Spleen (tissue), 11 donors: ENCODE data around the gene FNDC3A. TPM values are rescaled to one million over a fixed set of nuclear protein-coding genes. Genes with fewer than 3 reads are reported as not detected.
A peak's percentile ranks its signal among the peaks of the same experiment; 100 is the strongest.
"Not testable (repeated sequence)": the region's sequence is repeated elsewhere in the genome, so short reads cannot be mapped to it uniquely, and the experiment has no call there.

ENCODE experiments used
- DNase-seq: peaks from one replicate; pipeline ENCODE4 v3.0.0-alpha.2; 2020
- H3K27ac ChIP-seq, 8 donors: fragments of 200-600 bp; sonication (generic) in 7 of 8; 1 replicate in 4 of 8; 2 replicates in 4 of 8; pipeline versions ENCODE4 v1.5.0 to v1.8.0; 2016 to 2021; ENCODE audit warnings: inconsistent platforms in 4 of 8, mild to moderate bottlenecking in 4 of 8, moderate library complexity in 1 of 8
- H3K27me3 ChIP-seq, 7 donors: fragments of 200-600 bp; sonication (generic) in 6 of 7; replicated peaks in 1 of 7; 1 replicate in 4 of 7; 2 replicates in 3 of 7; pipeline versions ENCODE4 v1.5.0 to v1.8.0; 2016 to 2021; ENCODE audit warnings: inconsistent platforms in 3 of 7, mild to moderate bottlenecking in 1 of 7
- H3K36me3 ChIP-seq, 6 donors: fragments of 200-600 bp; sonication (generic) in 5 of 6; 1 replicate in 4 of 6; 2 replicates in 2 of 6; pipeline versions ENCODE4 v1.5.0 to v1.8.0; 2016 to 2021; ENCODE audit warnings: inconsistent platforms in 2 of 6
- H3K4me1 ChIP-seq, 6 donors: fragments of 200-600 bp; sonication (generic) in 5 of 6; 1 replicate in 3 of 6; 2 replicates in 3 of 6; pipeline versions ENCODE4 v1.5.0 to v1.8.0; 2016 to 2021; ENCODE audit warnings: inconsistent platforms in 3 of 6
- H3K4me3 ChIP-seq, 8 donors: fragments of 200-600 bp; sonication (generic) in 7 of 8; 1 replicate in 4 of 8; 2 replicates in 4 of 8; pipeline versions ENCODE4 v1.5.0 to v1.8.0; 2016 to 2021; ENCODE audit warnings: inconsistent platforms in 4 of 8, mild to moderate bottlenecking in 4 of 8, moderate library complexity in 2 of 8
- H3K9me3 ChIP-seq, 8 donors: fragments of 200-600 bp; sonication (generic) in 7 of 8; 1 replicate in 4 of 8; 2 replicates in 4 of 8; pipeline versions ENCODE4 v1.5.0 to v1.8.0; 2016 to 2021; ENCODE audit warnings: inconsistent platforms in 4 of 8
- CTCF ChIP-seq, 11 experiments: fragments of 200-600 bp in 7 of 11; fragments of 450-650 bp in 4 of 11; sonication (generic) in 4 of 11; IDR thresholded peaks in 8 of 11; conservative IDR thresholded peaks in 3 of 11; 1 replicate in 7 of 11; 2 replicates in 4 of 11; pipeline versions ENCODE4 v1.4.0 to v1.8.0; 2016 to 2021; ENCODE audit warnings: antibody characterized with exemption in 11 of 11, inconsistent platforms in 4 of 11, mild to moderate bottlenecking in 1 of 11
- POLR2A ChIP-seq, 3 donors: fragments of 450-650 bp; IDR thresholded peaks; one replicate each; pipeline ENCODE4 v1.5.1; 2017; ENCODE audit warnings: antibody characterized with exemption in 3 of 3, mild to moderate bottlenecking in 1 of 3
- POLR2AphosphoS5 ChIP-seq, 3 donors: sonication (generic); formaldehyde crosslinking; IDR thresholded peaks; one replicate each; pipeline ENCODE4 v1.5.1; 2017; ENCODE audit warnings: antibody characterized with exemption in 3 of 3
- WGBS, 5 donors: extraction: QIAGEN DNeasy Blood & Tissue Kit in 3 of 5; methylation state at CpG; one replicate each; pipeline versions ENCODE4 v1.1.5 to v1.1.7; 2013 to 2018; 5-methylcytosine and 5-hydroxymethylcytosine counted together
- intact Hi-C: fragments of 100-400 bp; cut with DNase I; formaldehyde crosslinking; loops from one replicate; pipeline ENCODE4 v1.15.0; 2023; ENCODE audit warnings: low total_unique reads
- polyA plus RNA-seq, 3 donors: library from polyadenylated mRNA; stranded (reverse); fragments of 200-250 nt; gene quantifications; one replicate each; pipeline ENCODE4 v1.2.1, GENCODE V29; 2013
- total RNA-seq, 7 donors: library from RNA; depleted of rRNA in 3 of 7; stranded (reverse); fragments of >200 nt in 3 of 7; fragmentation: NEBNext Ultra II Directional in 4 of 7; extraction: Animal tissue kit (Norgen Biotek cat#: 25700) in 4 of 7; gene quantifications; one replicate each; pipeline versions ENCODE4 v1.1.0 to v1.2.1, GENCODE V29; 2016 to 2021
- donor health status: healthy with polysubstance abuse.
- donor health status: DM: no; HTN: no; CAD: no; lungs with moderate emphysema.
- donor health status: DM: no; HTN: no; CAD: no.
- donor health status: Bipolar disorder and iron deficiency.
- donor health status: healthy.
- donor health status: DM: no; HTN: no; CAD: no.
- donor health status: DM: yes; HTN: yes; CAD: no.

The FNDC3A gene
- total and polyA plus RNA-seq, 10 donors: 11.2 to 83.7 (median 53.8) TPM

GRCh38 chr13:49112782-49113525, 137.2 kb downstream of the FNDC3A start:
- DNase-seq: no peak
- intact Hi-C loops: no loop called here
- peaks cover 0 to 37% (median 16%) of the 10 kb centered on the region in 6 donors for H3K36me3 ChIP-seq
- no peak overlapping the region for H3K4me3 ChIP-seq
- no peaks in the 10 kb centered on the region for H3K27me3 ChIP-seq
- no peaks in the 10 kb centered on the region for H3K9me3 ChIP-seq
- H3K27ac ChIP-seq: peak overlapping the region in 1 of 8 donors; percentile 22
- no peak for TF ChIP-seq CTCF (IDR thresholded peaks at IDR 0.05 in 8 of 11, conservative IDR thresholded peaks at IDR 0.05 in 3 of 11)
- H3K4me1 ChIP-seq: peaks cover 29 to 70% (median 43%) of the 10 kb centered on the region in 6 donors
- WGBS, 5 donors: 37 to 58% (median 47%) methylated on average over 5 of the region's 5 CpGs

DNA sequence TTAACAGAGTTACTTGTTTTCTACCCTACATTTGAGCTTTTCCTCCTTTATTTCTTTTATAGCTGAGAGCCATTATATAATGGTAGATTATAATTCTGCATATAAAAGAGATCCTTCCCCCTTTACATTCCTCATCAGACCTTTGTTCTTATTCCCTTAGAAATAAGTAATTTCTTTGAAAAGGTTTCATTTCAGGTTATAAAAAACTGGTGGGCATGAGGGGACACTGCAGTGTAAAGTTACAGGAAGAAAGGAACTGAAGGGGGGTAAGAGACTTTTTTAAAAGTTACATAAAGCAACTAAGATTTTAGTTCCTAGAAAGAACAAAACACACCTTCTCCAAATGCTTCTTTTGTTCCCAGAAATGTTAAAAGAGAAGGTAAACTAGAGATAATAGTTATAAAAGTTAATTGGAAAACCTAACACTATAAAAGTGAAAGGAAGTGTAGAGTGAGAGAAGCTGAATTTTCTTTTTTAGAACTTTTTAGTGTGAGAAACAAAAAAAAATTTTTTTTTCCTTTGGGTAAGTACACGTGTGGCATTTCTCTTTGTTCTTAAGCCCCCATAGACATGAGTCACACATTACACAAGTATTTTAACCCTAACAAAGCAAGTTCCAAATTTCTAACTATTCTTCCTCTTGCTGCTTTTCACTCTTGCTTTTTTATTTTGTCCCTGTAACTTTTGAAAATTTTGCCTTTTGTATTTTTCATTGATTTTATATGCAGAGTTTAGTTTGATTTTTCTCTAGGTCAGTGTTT, 138.0 kb downstream of the FNDC3A start:
- no peak overlapping the region for H3K4me3 ChIP-seq
- peaks cover 0 to 45% (median 24%) of the 10 kb centered on the region in 6 donors for H3K36me3 ChIP-seq
- no peaks in the 10 kb centered on the region for H3K9me3 ChIP-seq
- H3K27ac ChIP-seq: peak overlapping the region in 1 of 8 donors; percentile 22
- intact Hi-C loops: no loop called here
- H3K27me3 ChIP-seq: no peaks in the 10 kb centered on the region
- TF ChIP-seq POLR2AphosphoS5 (IDR thresholded peaks at IDR 0.05): no peak
- TF ChIP-seq CTCF (IDR thresholded peaks at IDR 0.05 in 8 of 11, conservative IDR thresholded peaks at IDR 0.05 in 3 of 11): no peak
- no peak for TF ChIP-seq POLR2A (IDR thresholded peaks at IDR 0.05)
- DNase-seq: no peak
- peaks cover 29 to 63% (median 40%) of the 10 kb centered on the region in 6 donors for H3K4me1 ChIP-seq
- WGBS, 5 donors: 4 to 29% (median 12%) methylated on average over 1 of the region's 1 CpG

- peaks cover 0 to 59% (median 33%) of the 10 kb centered on the region in 6 donors for H3K36me3 ChIP-seq
- no peaks in the 10 kb centered on the region for H3K9me3 ChIP-seq
- H3K27ac ChIP-seq: no peak overlapping the region
- intact Hi-C loops: no loop called here
- H3K27me3 ChIP-seq: no peaks in the 10 kb centered on the region
- H3K4me3 ChIP-seq: no peak overlapping the region
- TF ChIP-seq POLR2AphosphoS5 (IDR thresholded peaks at IDR 0.05) (no peak), POLR2A (IDR thresholded peaks at IDR 0.05) (no peak), CTCF (IDR thresholded peaks at IDR 0.05 in 8 of 11, conservative IDR thresholded peaks at IDR 0.05 in 3 of 11) (no peak)
- peaks cover 18 to 34% (median 21%) of the 10 kb centered on the region in 6 donors for H3K4me1 ChIP-seq
- WGBS, 5 donors: 94 to 98% (median 96%) methylated on average over 2 of the region's 2 CpGs
- DNase-seq: no peak
Measured at GRCh38 chr13:49116873-49117272, 141.2 kb downstream of the FNDC3A start.

DNA sequence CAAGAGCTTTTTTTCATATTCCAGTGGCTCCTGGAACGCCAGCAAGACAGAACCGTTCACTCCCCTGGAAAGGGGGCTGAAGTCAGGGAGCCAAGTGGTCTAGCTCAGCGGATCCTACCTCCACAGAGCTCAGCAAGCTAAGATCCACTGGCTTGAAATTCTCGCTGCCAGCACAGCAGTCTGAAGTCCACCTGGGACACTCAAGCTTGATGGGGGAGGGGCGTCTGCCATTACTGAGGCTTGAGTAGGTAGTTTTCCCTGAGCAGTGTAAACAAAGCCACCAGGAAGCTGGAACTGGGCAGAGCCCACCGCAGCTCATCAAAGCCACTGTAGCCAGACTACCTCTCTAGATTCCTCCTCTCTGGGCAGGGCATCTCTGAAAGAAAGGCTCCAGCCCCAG, 142.7 kb downstream of the FNDC3A start:
- H3K27ac ChIP-seq, DNase-seq, H3K9me3 ChIP-seq, intact Hi-C loops, H3K4me3 ChIP-seq, H3K27me3 ChIP-seq: not testable (repeated sequence)
- WGBS, 5 donors: 96 to 100% (median 98%) methylated on average over 2 to 6 of the region's 6 CpGs
- peaks cover 2 to 19% (median 6%) of the 10 kb centered on the region in 6 donors for H3K4me1 ChIP-seq
- TF ChIP-seq POLR2AphosphoS5 (IDR thresholded peaks at IDR 0.05): peak in 1 of 3 donors; percentile 0
- H3K36me3 ChIP-seq: peaks cover 0 to 59% (median 33%) of the 10 kb centered on the region in 6 donors
